ENCODE results near the gene AGMO.

AGMO gene

DNA sequence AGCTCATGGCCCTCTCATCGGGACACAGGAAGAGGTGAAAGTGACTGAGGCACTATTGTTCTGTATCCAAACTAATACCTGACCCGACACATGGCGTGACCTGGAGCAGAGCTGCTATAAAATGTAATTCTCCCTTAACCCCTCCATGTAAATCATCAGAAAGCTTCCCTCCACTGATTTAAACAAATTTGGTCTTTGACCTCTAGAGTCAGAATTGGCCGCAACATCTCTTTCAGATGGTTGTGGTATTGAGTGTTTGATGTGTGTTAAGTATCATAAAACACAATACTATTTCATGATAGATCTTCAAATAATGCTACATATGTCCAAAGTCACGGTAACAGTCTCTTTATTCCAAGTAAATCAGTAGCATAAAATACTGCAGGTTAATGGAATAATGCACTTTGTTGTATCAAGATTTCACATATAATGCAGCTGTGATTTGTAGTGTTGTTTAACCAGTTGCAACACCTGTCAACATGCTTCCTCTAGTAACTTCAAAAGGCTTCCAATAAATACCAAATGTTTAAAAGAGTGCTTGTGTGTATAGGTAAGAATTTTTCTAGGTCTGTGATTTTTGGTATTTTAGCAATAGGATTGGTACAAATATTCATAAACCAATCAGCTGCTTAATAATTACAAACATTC, 144.3 kb downstream of the AGMO start:
- no peak for TF ChIP-seq CTCF (IDR thresholded peaks at IDR 0.05; ENCODE audit: insufficient read depth, low read depth, low read length, missing control alignments)
- no peak overlapping the region for H3K4me3 ChIP-seq (ENCODE audit: low read length)
- no peak for DNase-seq (ENCODE audit: low read depth)

- DNase-seq (ENCODE audit: low read depth), result no peak
Measured at GRCh38 chr7:15411019-15411418, 150.8 kb downstream of the AGMO start.

GRCh38 chr7:15407910-15408309, 153.9 kb downstream of the AGMO start:
- TF ChIP-seq CTCF (IDR thresholded peaks at IDR 0.05; ENCODE audit: insufficient read depth, low read depth, low read length, missing control alignments), result no peak
- no peak overlapping the region for H3K4me3 ChIP-seq (ENCODE audit: low read length)
- no peak for DNase-seq (ENCODE audit: low read depth)

More at GRCh38 chr7:15411019-15411418, 150.8 kb downstream of the AGMO start:
- TF ChIP-seq CTCF (IDR thresholded peaks at IDR 0.05; ENCODE audit: insufficient read depth, low read depth, low read length, missing control alignments), result no peak
- H3K4me3 ChIP-seq (ENCODE audit: low read length), result no peak overlapping the region

DNA sequence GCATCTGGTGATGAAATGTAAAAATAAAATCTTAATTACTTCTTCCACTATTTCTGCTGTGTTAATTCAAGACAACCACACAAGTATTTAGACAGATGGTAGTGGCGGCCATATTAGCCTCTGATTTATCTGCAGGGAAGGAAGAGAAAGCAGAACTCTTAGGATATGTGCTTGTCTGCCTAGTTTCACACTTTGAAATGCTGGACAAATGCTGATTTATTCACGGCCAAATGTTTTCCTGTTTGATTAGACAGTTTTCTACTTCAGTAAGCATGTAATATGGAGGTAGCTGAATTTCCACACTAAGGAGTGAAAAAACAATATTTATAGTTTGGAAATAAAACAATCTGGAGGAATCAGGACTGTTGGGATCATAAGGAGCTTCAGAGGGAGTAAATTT, 158.1 kb downstream of the AGMO start:
- TF ChIP-seq CTCF (IDR thresholded peaks at IDR 0.05; ENCODE audit: insufficient read depth, low read depth, low read length, missing control alignments), result no peak
- no peak overlapping the region for H3K4me3 ChIP-seq (ENCODE audit: low read length)
- no peak for DNase-seq (ENCODE audit: low read depth)

GRCh38 chr7:15403315-15403714, 158.5 kb downstream of the AGMO start:
- H3K4me3 ChIP-seq (ENCODE audit: low read length), result no peak overlapping the region
- DNase-seq (ENCODE audit: low read depth), result no peak
- TF ChIP-seq CTCF (IDR thresholded peaks at IDR 0.05; ENCODE audit: insufficient read depth, low read depth, low read length, missing control alignments), result no peak

DNA sequence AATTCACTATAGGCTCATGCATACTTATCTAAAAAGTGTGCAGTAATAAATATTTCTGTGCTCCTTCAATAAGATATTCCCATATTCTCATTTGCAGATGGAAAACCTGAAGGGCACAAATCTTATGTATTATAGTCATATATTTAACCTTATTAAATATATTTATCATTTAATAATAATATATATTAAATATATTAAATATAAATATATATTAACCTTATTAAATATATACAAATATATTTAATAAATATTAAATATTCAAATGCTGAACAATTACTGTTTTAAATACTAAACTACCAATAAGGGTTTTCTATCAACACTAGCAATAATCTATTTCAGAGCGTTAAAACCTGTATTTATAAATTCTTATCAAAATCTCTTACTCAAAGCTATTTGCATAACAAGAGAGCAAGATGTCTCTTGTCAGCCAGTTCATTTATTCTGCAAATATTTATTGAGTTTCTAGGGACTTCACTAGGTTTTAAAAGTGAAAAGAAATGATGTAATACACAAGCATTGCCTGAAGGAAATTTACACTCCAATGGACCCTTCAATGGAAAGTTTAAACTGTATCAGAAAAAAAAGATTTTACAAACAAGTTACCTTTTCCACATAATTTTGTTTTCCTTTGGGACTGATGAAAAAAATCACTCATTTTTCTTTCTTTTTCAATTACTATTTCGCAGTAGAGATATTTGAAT, 159.2 kb downstream of the AGMO start:
- no peak for DNase-seq (ENCODE audit: low read depth)
- H3K4me3 ChIP-seq (ENCODE audit: low read length), result no peak overlapping the region
- no peak for TF ChIP-seq CTCF (IDR thresholded peaks at IDR 0.05; ENCODE audit: insufficient read depth, low read depth, low read length, missing control alignments)

DNA sequence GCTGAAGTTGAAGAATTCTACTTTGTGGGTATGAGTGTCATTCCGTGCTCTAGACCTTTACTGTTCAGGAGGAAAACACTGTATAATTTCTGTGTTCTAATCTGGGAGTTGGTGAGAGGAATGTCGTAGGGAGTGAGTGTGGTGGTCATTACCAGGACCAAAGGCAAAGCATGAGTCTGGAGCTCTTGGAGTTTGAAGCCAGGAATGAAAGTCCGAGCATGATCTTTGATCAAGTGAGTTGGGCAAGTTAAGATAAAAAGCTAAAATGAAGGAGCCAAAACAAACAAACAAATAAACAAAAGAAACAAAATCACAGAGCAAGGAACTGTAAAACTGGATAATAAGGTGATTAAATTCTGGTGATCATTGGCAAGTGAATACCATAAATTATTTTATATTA, 161.4 kb downstream of the AGMO start:
- no peak overlapping the region for H3K4me3 ChIP-seq (ENCODE audit: low read length)
- DNase-seq (ENCODE audit: low read depth), result no peak
- no peak for TF ChIP-seq CTCF (IDR thresholded peaks at IDR 0.05; ENCODE audit: insufficient read depth, low read depth, low read length, missing control alignments)

Data from epithelial cell of esophagus (primary cell).